IPS-20b (cell line): ENCODE results near the gene CHST11.

Experiments
- H3K27ac ChIP-seq: one replicate; pipeline ENCODE4 v1.5.1; 2013; ENCODE audit warnings: low read length
- H3K27me3 ChIP-seq: 2 replicates; pipeline ENCODE4 v1.6.1; 2013; ENCODE audit warnings: mild to moderate bottlenecking, low read length, inconsistent platforms; ENCODE audit not compliant: insufficient read depth
- H3K36me3 ChIP-seq: 2 replicates; pipeline ENCODE4 v1.6.1; 2013; ENCODE audit warnings: low read depth, mild to moderate bottlenecking, inconsistent platforms, low read length, moderate library complexity; ENCODE audit not compliant: insufficient read depth
- H3K4me1 ChIP-seq: 2 replicates; pipeline ENCODE4 v1.6.1; 2013; ENCODE audit warnings: mild to moderate bottlenecking, control low read depth, inconsistent platforms, low read length, moderate library complexity; ENCODE audit not compliant: insufficient read depth
- H3K4me3 ChIP-seq: 2 replicates; pipeline ENCODE4 v1.5.1; 2013; ENCODE audit warnings: mild to moderate bottlenecking, low read length, inconsistent platforms
- H3K9ac ChIP-seq: 2 replicates; pipeline ENCODE4 v1.6.1; 2013; ENCODE audit warnings: low read depth, mild to moderate bottlenecking, inconsistent platforms, low read length, moderate library complexity
- H3K9me3 ChIP-seq: 2 replicates; pipeline ENCODE4 v1.6.1; 2013; ENCODE audit warnings: mild to moderate bottlenecking, low read depth, low read length, inconsistent platforms; ENCODE audit not compliant: insufficient read depth

The CHST11 gene

GRCh38 chr12:104462931-104463339, 6.2 kb downstream of the CHST11 start:
- peaks cover 16% of the 10 kb centered on the region for H3K4me1 ChIP-seq
- no peaks in the 10 kb centered on the region for H3K36me3 ChIP-seq
- H3K4me3 ChIP-seq: no peak overlapping the region
- H3K9ac ChIP-seq: no peak overlapping the region
- H3K9me3 ChIP-seq: no peaks in the 10 kb centered on the region
- H3K27ac ChIP-seq: no peak overlapping the region
- H3K27me3 ChIP-seq: peaks cover 24% of the 10 kb centered on the region

DNA sequence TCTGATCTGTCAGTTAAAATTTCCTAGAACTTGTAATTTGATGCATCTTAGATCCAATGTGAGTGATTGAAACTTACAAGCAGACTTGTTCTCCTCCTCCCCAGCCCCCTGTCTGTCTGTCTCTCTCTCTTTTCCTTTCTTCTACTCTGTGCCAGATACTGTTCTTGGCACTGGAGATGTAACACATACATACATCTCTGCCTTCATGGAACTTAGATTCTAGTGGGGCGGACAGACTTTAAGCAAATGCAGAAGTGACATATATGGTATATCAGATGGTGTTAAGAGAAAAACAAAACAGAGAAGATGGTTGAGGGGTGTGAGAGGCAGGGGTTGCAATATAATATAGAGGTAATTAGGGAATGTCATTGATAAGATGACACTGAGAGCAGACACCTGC, 6.6 kb downstream of the CHST11 start:
- no peak overlapping the region for H3K27ac ChIP-seq
- H3K4me1 ChIP-seq: peaks cover 16% of the 10 kb centered on the region

GRCh38 chr12:104464899-104465298, 8.2 kb downstream of the CHST11 start:
- H3K27ac ChIP-seq: no peak overlapping the region
- H3K9ac ChIP-seq: no peak overlapping the region
- no peak overlapping the region for H3K4me3 ChIP-seq
- H3K36me3 ChIP-seq: no peaks in the 10 kb centered on the region
- H3K9me3 ChIP-seq: no peaks in the 10 kb centered on the region
- peaks cover 5% of the 10 kb centered on the region for H3K27me3 ChIP-seq
- peaks cover 10% of the 10 kb centered on the region for H3K4me1 ChIP-seq

More for the DNA sequence above, 6.6 kb downstream of the CHST11 start:
- no peak overlapping the region for H3K4me3 ChIP-seq
- H3K27me3 ChIP-seq: peaks cover 20% of the 10 kb centered on the region
- no peak overlapping the region for H3K9ac ChIP-seq
- H3K9me3 ChIP-seq: no peaks in the 10 kb centered on the region
- H3K36me3 ChIP-seq: no peaks in the 10 kb centered on the region

DNA sequence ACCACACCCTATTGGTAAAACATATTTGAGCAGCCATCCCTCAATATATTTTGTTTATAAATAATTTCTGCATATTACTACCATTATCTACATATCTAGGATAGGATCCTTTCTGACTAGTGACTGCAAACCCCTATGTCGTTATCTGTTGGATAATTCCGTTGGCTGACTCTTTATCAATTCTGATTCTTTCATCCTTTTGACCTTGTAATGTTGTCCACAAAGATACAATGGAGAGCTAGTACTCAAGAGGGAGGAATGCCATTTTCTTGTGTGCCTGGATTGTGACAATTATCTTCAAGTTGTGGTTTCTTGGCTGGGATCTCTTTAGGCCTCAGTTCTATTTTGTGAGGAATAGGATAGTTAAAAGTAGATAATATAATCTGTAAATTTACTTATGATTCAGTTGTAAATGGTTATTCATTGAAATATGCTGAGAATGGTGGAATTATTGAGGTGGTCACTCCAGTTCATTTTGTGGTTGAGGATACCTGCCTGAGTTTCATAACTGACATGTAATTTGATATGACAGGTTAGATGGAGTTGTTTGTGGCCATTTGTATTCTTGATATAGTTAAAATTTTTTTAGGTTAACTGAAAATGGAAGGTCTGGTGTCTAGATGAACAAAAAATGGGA, 10.1 kb downstream of the CHST11 start:
- Histone ChIP-seq H3K4me3 (no peak overlapping the region), H3K9ac (no peak overlapping the region), H3K27me3 (no peaks in the 10 kb centered on the region), H3K27ac (no peak overlapping the region), H3K9me3 (no peaks in the 10 kb centered on the region), H3K4me1 (no peaks in the 10 kb centered on the region), H3K36me3 (no peaks in the 10 kb centered on the region)

GRCh38 chr12:104467346-104467837, 10.6 kb downstream of the CHST11 start:
- Histone ChIP-seq H3K9ac (no peak overlapping the region), H3K27me3 (no peaks in the 10 kb centered on the region), H3K36me3 (no peaks in the 10 kb centered on the region), H3K4me1 (no peaks in the 10 kb centered on the region), H3K27ac (no peak overlapping the region), H3K4me3 (no peak overlapping the region), H3K9me3 (no peaks in the 10 kb centered on the region)

DNA sequence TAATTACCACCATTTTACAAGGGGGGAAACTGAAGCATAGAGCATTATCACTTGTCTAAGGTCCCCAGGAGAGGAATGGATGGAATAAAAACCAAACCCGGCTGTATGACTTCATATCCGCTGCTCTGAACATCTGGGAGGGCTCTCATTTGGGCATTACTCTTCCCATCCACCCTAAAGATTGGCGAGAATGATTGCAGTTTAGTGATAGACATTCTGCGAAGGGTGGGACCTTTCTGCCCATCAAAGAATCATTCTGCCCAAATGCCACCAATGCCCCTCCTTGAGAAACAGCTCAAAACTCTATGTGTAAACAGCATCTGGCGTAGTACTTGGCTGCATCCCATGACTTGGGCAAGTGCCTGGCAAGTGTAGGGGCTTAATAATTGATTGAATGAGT, 11.6 kb downstream of the CHST11 start:
- no peaks in the 10 kb centered on the region for H3K9me3 ChIP-seq
- H3K4me3 ChIP-seq: no peak overlapping the region
- peaks cover 5% of the 10 kb centered on the region; the same call in 1 of the 2 replicates for H3K4me1 ChIP-seq
- H3K27me3 ChIP-seq: no peaks in the 10 kb centered on the region
- H3K9ac ChIP-seq: no peak overlapping the region
- H3K27ac ChIP-seq: no peak overlapping the region
- H3K36me3 ChIP-seq: no peaks in the 10 kb centered on the region

- peaks cover 9% of the 10 kb centered on the region; the same call in 1 of the 2 replicates for H3K4me1 ChIP-seq
Measured at GRCh38 chr12:104469066-104469465, 12.3 kb downstream of the CHST11 start.

DNA sequence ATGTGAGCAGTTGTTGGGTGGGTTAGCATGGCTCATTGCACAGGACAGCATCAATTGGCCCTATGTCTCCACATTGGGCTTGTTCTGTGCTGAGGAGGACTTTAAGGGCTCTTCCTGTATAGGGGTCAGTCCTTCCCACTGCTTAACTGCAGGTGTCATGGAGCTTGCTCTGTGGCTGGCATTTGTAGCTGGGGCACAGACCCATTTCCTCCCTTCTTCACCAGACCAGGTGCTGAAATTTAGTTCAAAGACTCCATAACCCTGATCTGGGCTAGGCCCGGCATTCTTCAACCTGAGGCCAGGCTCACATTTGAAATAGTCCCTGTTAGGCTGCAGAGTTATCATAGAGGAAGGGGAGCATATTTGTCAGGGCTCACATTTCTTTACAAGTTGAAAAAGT, 12.8 kb downstream of the CHST11 start:
- no peak overlapping the region for H3K9ac ChIP-seq
- no peak overlapping the region for H3K4me3 ChIP-seq
- peaks cover 11% of the 10 kb centered on the region; the same call in 1 of the 2 replicates for H3K4me1 ChIP-seq
- no peaks in the 10 kb centered on the region for H3K36me3 ChIP-seq
- H3K27ac ChIP-seq: no peak overlapping the region
- H3K9me3 ChIP-seq: no peaks in the 10 kb centered on the region
- no peaks in the 10 kb centered on the region for H3K27me3 ChIP-seq

More at GRCh38 chr12:104469066-104469465, 12.3 kb downstream of the CHST11 start:
- H3K9me3 ChIP-seq: no peaks in the 10 kb centered on the region
- H3K9ac ChIP-seq: no peak overlapping the region
- no peak overlapping the region for H3K4me3 ChIP-seq
- no peak overlapping the region for H3K27ac ChIP-seq
- no peaks in the 10 kb centered on the region for H3K36me3 ChIP-seq
- H3K27me3 ChIP-seq: no peaks in the 10 kb centered on the region

GRCh38 chr12:104470521-104470920, 13.8 kb downstream of the CHST11 start:
- H3K27me3 ChIP-seq: no peaks in the 10 kb centered on the region
- no peaks in the 10 kb centered on the region for H3K36me3 ChIP-seq
- H3K4me1 ChIP-seq: peaks cover 11% of the 10 kb centered on the region; the same call in 1 of the 2 replicates
- no peaks in the 10 kb centered on the region for H3K9me3 ChIP-seq
- H3K9ac ChIP-seq: no peak overlapping the region
- no peak overlapping the region for H3K27ac ChIP-seq
- H3K4me3 ChIP-seq: no peak overlapping the region

DNA sequence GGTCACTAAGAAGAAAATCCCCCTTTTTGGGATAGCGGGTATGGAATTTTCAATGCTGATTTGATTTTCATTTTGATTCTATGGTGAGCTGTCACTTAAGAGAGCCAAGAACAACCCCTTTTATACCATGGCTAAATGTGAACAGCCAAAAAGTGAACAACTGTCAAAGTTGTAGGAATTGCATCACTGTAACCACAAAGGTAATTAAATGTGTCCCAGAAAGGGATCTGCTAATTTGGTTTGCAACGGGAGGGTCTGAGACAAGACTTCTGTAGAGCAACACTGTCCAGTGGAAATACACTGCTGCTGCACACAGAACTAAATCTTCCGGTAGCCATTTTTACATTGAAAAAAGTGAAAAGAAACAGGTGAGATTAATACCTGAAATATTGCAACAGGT, 14.6 kb downstream of the CHST11 start:
- H3K27ac ChIP-seq: no peak overlapping the region
- H3K9ac ChIP-seq: no peak overlapping the region
- peaks cover 11% of the 10 kb centered on the region; the same call in 1 of the 2 replicates for H3K4me1 ChIP-seq
- H3K27me3 ChIP-seq: no peaks in the 10 kb centered on the region
- no peaks in the 10 kb centered on the region for H3K36me3 ChIP-seq
- no peaks in the 10 kb centered on the region for H3K9me3 ChIP-seq
- no peak overlapping the region for H3K4me3 ChIP-seq

GRCh38 chr12:104472748-104473147, 16.0 kb downstream of the CHST11 start:
- H3K27me3 ChIP-seq: no peaks in the 10 kb centered on the region
- H3K27ac ChIP-seq: no peak overlapping the region
- no peak overlapping the region for H3K9ac ChIP-seq
- H3K4me1 ChIP-seq: peaks cover 11% of the 10 kb centered on the region; the same call in 1 of the 2 replicates
- no peaks in the 10 kb centered on the region for H3K36me3 ChIP-seq
- H3K9me3 ChIP-seq: no peaks in the 10 kb centered on the region
- H3K4me3 ChIP-seq: no peak overlapping the region

DNA sequence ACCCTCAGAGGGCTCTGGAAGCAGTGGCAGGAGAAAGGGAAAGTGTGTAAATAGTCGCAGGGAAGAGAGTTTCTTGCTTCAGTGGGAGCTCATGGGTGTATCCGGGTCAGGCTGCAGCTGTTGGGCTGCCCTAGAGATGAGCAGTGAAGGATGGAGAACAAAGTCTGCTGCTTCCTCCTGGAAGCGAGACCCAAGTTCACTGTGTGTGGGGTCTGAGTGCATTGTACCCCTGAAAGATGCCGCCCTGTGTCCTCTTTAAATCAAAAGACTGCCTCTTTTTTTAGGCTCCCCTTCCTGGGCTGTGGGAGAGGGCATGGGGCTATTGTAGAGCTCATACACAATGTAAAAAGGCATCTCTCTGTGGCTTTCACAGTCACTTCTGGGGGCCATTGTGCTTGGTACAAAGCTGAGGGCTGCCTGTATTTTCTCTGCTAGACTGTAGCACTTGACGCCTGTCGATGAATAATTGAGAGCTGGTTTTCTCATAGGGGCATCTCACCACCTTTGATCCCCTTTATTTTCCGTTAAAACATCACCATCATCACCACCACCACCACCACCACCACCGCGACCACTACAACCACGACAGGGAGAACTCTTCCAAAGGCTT, 16.7 kb downstream of the CHST11 start:
- Histone ChIP-seq H3K27ac (no peak overlapping the region), H3K27me3 (no peaks in the 10 kb centered on the region), H3K9ac (no peak overlapping the region), H3K4me1 (peaks cover 11% of the 10 kb centered on the region; the same call in 1 of the 2 replicates), H3K9me3 (no peaks in the 10 kb centered on the region), H3K4me3 (no peak overlapping the region), H3K36me3 (no peaks in the 10 kb centered on the region)
